Upper lobe of left lung (tissue), 4 donors: ENCODE data around the gene AEBP1.

ENCODE experiments used
- CTCF ChIP-seq, 6 experiments: fragments of 450-650 bp in 4 of 6; fragments of 200-600 bp in 2 of 6; sonication (generic) in 2 of 6; IDR thresholded peaks; one replicate each; pipeline ENCODE4 v1.5.1; 2016 to 2019; ENCODE audit warnings: antibody characterized with exemption in 6 of 6
- POLR2A ChIP-seq, 4 donors: fragments of 450-650 bp; IDR thresholded peaks; one replicate each; pipeline ENCODE4 v1.5.1; 2016 to 2017; ENCODE audit warnings: antibody characterized with exemption in 4 of 4, mild to moderate bottlenecking in 2 of 4

- TF ChIP-seq CTCF (IDR thresholded peaks at IDR 0.05), result no peak
- TF ChIP-seq POLR2A (IDR thresholded peaks at IDR 0.05), result no peak
These were observed 12.1 kb downstream of the AEBP1 start for GRCh38 chr7:44116087-44116788.
